VCaP (cell line): ENCODE results near the gene YWHAE.

ENCODE experiments used
- H3K27ac ChIP-seq: fragments of 450-650 bp; 2 replicates; pipeline ENCODE4 v1.5.1; 2017
- TF ChIP-seq, protein P1 (sequence below): fragments of 450-650 bp; conservative IDR thresholded peaks from 2 replicates; pipeline ENCODE4 v1.5.1; 2017; ENCODE audit warnings: mild to moderate bottlenecking, moderate library complexity

The YWHAE gene

DNA sequence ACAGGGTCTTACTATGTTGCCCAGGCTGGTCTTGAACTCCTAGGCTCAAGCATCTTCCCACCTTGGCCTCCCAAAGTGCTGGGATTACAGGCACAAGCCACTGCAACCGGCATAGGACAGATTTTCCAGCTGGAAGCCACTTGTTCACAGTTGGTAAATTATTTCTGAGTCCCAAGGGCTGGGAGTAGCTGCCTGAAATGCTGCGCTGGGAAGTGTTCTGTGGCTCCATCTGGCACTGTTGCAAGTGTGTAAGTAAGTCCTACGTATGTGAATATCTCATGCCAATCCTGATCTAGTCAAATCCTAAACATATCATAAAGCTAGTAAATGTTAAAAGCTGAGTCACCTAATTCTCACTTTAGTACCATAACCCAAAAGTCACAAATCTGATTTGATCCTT, 48.1 kb downstream of the YWHAE start:
- TF ChIP-seq, protein P1, sequence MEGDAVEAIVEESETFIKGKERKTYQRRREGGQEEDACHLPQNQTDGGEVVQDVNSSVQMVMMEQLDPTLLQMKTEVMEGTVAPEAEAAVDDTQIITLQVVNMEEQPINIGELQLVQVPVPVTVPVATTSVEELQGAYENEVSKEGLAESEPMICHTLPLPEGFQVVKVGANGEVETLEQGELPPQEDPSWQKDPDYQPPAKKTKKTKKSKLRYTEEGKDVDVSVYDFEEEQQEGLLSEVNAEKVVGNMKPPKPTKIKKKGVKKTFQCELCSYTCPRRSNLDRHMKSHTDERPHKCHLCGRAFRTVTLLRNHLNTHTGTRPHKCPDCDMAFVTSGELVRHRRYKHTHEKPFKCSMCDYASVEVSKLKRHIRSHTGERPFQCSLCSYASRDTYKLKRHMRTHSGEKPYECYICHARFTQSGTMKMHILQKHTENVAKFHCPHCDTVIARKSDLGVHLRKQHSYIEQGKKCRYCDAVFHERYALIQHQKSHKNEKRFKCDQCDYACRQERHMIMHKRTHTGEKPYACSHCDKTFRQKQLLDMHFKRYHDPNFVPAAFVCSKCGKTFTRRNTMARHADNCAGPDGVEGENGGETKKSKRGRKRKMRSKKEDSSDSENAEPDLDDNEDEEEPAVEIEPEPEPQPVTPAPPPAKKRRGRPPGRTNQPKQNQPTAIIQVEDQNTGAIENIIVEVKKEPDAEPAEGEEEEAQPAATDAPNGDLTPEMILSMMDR, result no peak
- peak overlapping the region; percentile 1 for H3K27ac ChIP-seq

DNA sequence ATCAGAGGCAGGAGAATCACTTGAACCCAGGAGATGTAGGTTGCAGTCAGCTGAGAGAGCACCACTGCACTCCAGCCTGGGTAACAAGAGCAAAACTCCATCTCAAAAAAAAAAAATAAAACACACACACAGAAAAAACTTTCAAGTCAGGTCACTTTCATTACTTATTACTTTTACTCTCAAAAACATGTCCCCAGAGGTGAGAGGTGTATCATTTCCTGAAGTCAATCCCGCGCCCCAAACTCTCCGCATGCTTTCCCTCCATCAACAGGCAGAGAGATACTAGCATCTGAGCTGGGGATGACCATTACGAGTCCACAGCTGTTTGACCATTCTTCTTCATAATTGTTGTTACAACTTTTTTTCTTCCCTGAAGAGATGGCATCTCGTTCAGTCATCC, 48.7 kb downstream of the YWHAE start:
- H3K27ac ChIP-seq, result peak overlapping the region; percentile 1; the same call in 1 of the 2 replicates
- TF ChIP-seq, protein P1, result no peak

DNA sequence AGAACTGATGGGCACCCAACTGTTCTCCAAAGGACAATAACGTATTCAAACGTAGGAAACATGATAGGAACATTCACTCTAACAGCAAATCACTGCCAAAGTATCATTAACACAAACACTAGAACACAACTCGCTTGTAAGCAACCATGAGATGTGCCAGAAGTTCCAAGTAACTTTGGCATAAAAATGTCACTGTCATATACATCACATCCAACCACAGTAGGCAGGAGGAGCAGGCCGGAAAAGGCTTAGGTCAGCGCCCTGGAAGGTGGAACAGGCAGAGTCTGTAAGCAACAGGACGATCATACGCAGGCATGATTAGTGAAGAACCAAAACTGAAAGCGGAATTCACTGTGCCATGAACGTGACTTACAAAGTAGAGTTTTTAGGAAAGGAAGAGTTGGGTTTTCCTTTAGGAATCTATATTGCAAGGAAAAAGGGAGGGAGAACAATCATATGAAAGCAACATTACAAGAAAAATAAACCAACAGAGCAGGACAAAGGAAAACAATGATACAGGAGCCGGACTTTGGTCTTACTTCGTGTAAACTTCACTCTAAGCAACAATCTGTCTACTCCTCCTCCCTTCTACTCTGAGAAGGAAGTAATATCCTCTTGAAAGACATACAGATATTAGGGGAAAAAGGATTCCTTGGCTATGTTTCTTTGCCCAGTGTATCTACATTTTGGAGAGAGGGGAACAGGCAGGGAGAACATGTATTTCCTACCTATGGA, 52.3 kb downstream of the YWHAE start:
- TF ChIP-seq, protein P1, result no peak
- peak overlapping the region; percentile 72 for H3K27ac ChIP-seq

DNA sequence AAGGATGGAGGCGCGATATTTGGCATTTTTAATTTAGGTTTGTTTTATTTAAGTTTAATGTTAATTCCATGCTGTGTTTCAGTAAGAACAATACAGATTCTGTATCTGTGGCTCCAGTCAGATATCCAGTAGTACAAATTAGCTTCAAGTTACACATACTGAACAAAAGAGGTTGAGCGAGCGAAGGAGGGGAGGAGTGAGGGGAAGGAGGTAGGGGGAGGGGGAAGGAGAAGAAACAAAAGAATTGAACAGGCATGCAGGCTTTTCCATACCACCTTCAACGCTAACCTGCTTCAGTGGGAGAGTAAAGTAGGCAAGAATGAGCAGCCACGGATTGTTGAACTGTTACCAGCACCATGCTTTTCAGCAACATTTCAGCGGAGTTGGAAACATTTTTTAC, 55.5 kb downstream of the YWHAE start:
- no peak overlapping the region for H3K27ac ChIP-seq
- TF ChIP-seq, protein P1, result no peak

DNA sequence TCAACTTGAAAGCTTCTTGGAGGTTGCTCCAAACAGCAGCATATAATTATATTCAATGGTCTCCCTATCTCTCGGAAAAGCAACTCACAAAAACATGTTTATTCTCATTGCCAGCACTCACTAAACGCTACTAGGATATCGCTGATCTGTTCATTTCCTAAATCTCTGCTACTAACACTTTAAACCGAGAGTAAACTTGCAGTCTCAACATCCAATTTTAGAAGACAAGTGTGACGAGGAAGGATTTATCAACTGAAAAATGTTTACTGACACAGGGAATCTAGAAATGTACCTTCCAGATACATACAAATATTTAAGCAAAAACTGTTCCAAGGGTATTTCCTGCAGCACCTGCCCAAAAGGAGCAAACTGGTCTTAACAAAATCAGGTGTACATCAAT, 56.5 kb downstream of the YWHAE start:
- no peak overlapping the region for H3K27ac ChIP-seq
- TF ChIP-seq, protein P1, result no peak

DNA sequence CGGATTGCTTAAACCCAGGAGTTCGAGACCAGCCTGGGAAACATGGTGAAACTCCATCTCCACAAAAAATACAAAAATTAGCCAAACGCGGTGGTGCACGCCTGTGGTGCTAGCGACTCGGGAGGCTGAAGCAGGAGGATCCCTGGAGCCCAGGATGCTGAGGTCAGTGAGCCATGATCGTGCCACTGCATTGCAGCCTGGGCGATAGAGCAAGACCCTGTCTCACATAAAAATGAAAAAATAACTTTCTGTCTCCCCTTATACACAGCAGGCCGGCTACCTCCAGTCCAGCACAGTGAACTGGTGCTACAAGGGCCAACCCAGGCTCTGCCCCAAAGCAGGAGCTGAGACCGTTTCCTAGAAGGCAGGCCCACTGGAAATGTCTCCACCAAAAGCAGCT, 59.7 kb downstream of the YWHAE start:
- TF ChIP-seq, protein P1, result no peak
- no peak overlapping the region for H3K27ac ChIP-seq

DNA sequence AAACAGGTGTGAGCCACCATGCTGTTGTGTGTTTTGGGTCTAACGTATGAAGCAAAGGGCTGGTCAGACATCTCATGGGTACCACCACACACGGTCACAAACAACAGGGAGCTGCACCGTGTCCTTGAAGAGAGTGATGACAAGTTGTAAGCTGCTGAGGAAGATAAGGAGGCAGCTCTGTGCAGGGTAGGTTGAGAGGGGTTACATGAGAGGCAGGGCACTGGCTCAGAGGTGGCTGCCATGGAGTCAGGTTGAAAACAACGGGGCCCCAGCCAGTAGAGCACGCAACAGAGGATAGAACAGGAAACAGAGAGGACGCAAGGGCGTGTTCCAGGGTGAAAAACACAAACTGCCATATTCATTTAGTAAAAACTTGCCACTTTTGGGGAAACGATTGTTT, 68.3 kb downstream of the YWHAE start:
- TF ChIP-seq, protein P1, result no peak
- H3K27ac ChIP-seq, result no peak overlapping the region
